ENCODE measurements around the gene HNF4A. TPM values are rescaled to one million over a fixed set of nuclear protein-coding genes. Genes with fewer than 3 reads are reported as not detected.
A peak's percentile ranks its signal among the peaks of the same experiment; 100 is the strongest.

The HNF4A gene
- total and polyA plus RNA-seq, 2 of the 13 experiments (the other 11 are each of a cell fraction or from before 2014, with no cell fraction given), result 80.9 to 169 TPM

DNA sequence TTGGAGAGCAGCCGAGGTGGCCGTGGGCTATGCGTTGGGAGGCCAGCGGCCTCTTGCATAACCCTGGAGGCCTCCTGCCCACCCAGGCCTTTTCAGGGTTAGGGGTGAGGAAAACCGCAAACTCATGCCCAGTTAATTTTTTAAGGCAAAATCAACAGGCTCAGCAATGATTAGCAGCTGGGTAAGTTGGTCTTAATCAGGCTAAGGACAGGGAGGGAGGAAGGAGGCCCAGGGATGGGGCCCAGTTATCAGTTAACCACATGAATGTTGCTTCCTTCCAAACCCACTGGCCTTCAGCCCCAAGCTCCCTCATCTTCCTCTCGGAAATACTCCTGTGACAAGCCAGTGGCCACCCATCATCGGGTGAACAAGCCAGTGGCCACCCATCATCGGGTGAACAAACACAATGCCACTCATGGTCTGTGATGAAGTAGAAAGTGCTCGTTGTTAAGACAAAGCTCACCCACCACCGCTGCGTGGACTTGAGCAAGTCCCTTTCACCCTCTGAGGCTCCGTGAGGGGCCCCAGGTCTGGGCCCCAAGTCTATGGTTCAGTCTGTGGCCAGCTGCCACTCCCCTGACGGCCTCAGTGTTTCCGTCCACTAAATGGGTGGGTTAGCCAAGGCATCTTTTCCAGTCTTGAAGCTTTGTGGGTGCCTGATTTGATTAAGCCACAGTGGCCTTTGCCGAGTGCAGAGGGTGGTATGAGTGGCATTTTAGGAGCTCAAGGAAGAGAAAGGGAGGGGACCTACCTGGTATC, 39.4 kb downstream of the HNF4A start (continued):
- TF ChIP-seq, protein P1, sequence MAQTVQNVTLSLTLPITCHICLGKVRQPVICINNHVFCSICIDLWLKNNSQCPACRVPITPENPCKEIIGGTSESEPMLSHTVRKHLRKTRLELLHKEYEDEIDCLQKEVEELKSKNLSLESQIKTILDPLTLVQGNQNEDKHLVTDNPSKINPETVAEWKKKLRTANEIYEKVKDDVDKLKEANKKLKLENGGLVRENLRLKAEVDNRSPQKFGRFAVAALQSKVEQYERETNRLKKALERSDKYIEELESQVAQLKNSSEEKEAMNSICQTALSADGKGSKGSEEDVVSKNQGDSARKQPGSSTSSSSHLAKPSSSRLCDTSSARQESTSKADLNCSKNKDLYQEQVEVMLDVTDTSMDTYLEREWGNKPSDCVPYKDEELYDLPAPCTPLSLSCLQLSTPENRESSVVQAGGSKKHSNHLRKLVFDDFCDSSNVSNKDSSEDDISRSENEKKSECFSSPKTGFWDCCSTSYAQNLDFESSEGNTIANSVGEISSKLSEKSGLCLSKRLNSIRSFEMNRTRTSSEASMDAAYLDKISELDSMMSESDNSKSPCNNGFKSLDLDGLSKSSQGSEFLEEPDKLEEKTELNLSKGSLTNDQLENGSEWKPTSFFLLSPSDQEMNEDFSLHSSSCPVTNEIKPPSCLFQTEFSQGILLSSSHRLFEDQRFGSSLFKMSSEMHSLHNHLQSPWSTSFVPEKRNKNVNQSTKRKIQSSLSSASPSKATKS (CRISPR knock-in tag; IDR thresholded peaks at IDR 0.05), result peak; percentile 97
- TF ChIP-seq NR2F2 (IDR thresholded peaks at IDR 0.05; ENCODE audit: borderline replicate concordance, low read depth), result peak; percentile 98
- no peak for TF ChIP-seq SMARCC2 (IDR thresholded peaks at IDR 0.05)
- TF ChIP-seq, protein P2, sequence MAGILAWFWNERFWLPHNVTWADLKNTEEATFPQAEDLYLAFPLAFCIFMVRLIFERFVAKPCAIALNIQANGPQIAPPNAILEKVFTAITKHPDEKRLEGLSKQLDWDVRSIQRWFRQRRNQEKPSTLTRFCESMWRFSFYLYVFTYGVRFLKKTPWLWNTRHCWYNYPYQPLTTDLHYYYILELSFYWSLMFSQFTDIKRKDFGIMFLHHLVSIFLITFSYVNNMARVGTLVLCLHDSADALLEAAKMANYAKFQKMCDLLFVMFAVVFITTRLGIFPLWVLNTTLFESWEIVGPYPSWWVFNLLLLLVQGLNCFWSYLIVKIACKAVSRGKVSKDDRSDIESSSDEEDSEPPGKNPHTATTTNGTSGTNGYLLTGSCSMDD (CRISPR knock-in tag; IDR thresholded peaks at IDR 0.05), result no peak
- peak; percentile 93 for TF ChIP-seq NCOA2 (CRISPR knock-in tag; IDR thresholded peaks at IDR 0.05)
- TF ChIP-seq, protein P3, sequence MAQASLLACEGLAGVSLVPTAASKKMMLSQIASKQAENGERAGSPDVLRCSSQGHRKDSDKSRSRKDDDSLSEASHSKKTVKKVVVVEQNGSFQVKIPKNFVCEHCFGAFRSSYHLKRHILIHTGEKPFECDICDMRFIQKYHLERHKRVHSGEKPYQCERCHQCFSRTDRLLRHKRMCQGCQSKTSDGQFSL (CRISPR knock-in tag; IDR thresholded peaks at IDR 0.05), result 0 out of 2 replicates have a peak, but pooled peaks have one; percentile 6
- TF ChIP-seq HES4 (CRISPR knock-in tag; IDR thresholded peaks at IDR 0.05; ENCODE audit: borderline replicate concordance), result peak; percentile 33; the same call in 1 of the 2 replicates
- no peak for TF ChIP-seq HMGA1 (CRISPR knock-in tag; conservative IDR thresholded peaks at IDR 0.05)
- TF ChIP-seq ZNF160 (CRISPR knock-in tag; IDR thresholded peaks at IDR 0.05), result 0 out of 2 replicates have a peak, but pooled peaks have one; percentile 28
- no peak for TF ChIP-seq ZNF75D (CRISPR knock-in tag; IDR thresholded peaks at IDR 0.05; ENCODE audit: borderline replicate concordance)
- TF ChIP-seq FOXA3 (CRISPR knock-in tag; IDR thresholded peaks at IDR 0.05), result peak; percentile 62
- TF ChIP-seq NFE2L1 (CRISPR knock-in tag; IDR thresholded peaks at IDR 0.05; ENCODE audit: borderline replicate concordance), result peak; percentile 96; the same call in 1 of the 2 replicates
- TF ChIP-seq, protein P4, sequence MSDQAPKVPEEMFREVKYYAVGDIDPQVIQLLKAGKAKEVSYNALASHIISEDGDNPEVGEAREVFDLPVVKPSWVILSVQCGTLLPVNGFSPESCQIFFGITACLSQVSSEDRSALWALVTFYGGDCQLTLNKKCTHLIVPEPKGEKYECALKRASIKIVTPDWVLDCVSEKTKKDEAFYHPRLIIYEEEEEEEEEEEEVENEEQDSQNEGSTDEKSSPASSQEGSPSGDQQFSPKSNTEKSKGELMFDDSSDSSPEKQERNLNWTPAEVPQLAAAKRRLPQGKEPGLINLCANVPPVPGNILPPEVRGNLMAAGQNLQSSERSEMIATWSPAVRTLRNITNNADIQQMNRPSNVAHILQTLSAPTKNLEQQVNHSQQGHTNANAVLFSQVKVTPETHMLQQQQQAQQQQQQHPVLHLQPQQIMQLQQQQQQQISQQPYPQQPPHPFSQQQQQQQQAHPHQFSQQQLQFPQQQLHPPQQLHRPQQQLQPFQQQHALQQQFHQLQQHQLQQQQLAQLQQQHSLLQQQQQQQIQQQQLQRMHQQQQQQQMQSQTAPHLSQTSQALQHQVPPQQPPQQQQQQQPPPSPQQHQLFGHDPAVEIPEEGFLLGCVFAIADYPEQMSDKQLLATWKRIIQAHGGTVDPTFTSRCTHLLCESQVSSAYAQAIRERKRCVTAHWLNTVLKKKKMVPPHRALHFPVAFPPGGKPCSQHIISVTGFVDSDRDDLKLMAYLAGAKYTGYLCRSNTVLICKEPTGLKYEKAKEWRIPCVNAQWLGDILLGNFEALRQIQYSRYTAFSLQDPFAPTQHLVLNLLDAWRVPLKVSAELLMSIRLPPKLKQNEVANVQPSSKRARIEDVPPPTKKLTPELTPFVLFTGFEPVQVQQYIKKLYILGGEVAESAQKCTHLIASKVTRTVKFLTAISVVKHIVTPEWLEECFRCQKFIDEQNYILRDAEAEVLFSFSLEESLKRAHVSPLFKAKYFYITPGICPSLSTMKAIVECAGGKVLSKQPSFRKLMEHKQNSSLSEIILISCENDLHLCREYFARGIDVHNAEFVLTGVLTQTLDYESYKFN (CRISPR knock-in tag; conservative IDR thresholded peaks at IDR 0.05), result peak; percentile 100
- TF ChIP-seq, protein P5, sequence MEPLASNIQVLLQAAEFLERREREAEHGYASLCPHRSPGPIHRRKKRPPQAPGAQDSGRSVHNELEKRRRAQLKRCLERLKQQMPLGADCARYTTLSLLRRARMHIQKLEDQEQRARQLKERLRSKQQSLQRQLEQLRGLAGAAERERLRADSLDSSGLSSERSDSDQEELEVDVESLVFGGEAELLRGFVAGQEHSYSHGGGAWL (CRISPR knock-in tag; IDR thresholded peaks at IDR 0.05), result peak; percentile 78; the same call in 1 of the 2 replicates
- peak; percentile 12 for TF ChIP-seq IRF2 (CRISPR knock-in tag; IDR thresholded peaks at IDR 0.05)
- TF ChIP-seq EZH2 (conservative IDR thresholded peaks at IDR 0.05; ENCODE audit: low read depth, low read length), result no peak
- peak; percentile 85; the same call in 1 of the 2 replicates for TF ChIP-seq ZNF772 (CRISPR knock-in tag; IDR thresholded peaks at IDR 0.05)
- no peak for TF ChIP-seq MATR3 (CRISPR knock-in tag; IDR thresholded peaks at IDR 0.05)
- TF ChIP-seq ARID2 (CRISPR knock-in tag; IDR thresholded peaks at IDR 0.05; ENCODE audit: borderline replicate concordance), result peak; percentile 100
- no peak; the same call in 1 of the 2 replicates for TF ChIP-seq ZSCAN20 (CRISPR knock-in tag; IDR thresholded peaks at IDR 0.05; ENCODE audit: borderline replicate concordance)
- TF ChIP-seq, protein P6, sequence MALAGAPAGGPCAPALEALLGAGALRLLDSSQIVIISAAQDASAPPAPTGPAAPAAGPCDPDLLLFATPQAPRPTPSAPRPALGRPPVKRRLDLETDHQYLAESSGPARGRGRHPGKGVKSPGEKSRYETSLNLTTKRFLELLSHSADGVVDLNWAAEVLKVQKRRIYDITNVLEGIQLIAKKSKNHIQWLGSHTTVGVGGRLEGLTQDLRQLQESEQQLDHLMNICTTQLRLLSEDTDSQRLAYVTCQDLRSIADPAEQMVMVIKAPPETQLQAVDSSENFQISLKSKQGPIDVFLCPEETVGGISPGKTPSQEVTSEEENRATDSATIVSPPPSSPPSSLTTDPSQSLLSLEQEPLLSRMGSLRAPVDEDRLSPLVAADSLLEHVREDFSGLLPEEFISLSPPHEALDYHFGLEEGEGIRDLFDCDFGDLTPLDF (CRISPR knock-in tag; IDR thresholded peaks at IDR 0.05), result no peak
